Hematopoietic multipotent progenitor cell treated with erythropoietin and hydrocortisone succinate and interleukin-3 and kit ligand, for 15 days (in vitro differentiated cells): ENCODE data around the gene SBF1.
"Not testable (repeated sequence)": the region's sequence is repeated elsewhere in the genome, so short reads cannot be mapped to it uniquely, and the experiment has no call there.

Experiments used
- DNase-seq: peaks from one replicate; pipeline ENCODE4 v3.0.0-alpha.2; 2015; ENCODE audit warnings: low spot score

The SBF1 gene

GRCh38 chr22:50425179-50425916, 49.5 kb downstream of the SBF1 start:
- no peak for DNase-seq

- no peak for DNase-seq
These were observed 50.9 kb downstream of the SBF1 start for GRCh38 chr22:50423956-50424355.

- DNase-seq = no peak
These were observed 51.6 kb downstream of the SBF1 start for GRCh38 chr22:50422961-50423815.

GRCh38 chr22:50422046-50422445, 52.8 kb downstream of the SBF1 start:
- no peak for DNase-seq

GRCh38 chr22:50420581-50420980, 54.3 kb downstream of the SBF1 start:
- no peak for DNase-seq

GRCh38 chr22:50420015-50420414, 54.8 kb downstream of the SBF1 start:
- no peak for DNase-seq

GRCh38 chr22:50419116-50419515, 55.7 kb downstream of the SBF1 start:
- no peak for DNase-seq

- DNase-seq = no peak
These were observed 56.2 kb downstream of the SBF1 start for GRCh38 chr22:50418624-50419023.

GRCh38 chr22:50417411-50418210, 57.2 kb downstream of the SBF1 start:
- DNase-seq = no peak

- no peak for DNase-seq
These were observed 57.8 kb downstream of the SBF1 start for GRCh38 chr22:50416996-50417395.

GRCh38 chr22:50415426-50415825, 59.4 kb downstream of the SBF1 start:
- no peak for DNase-seq

GRCh38 chr22:50414476-50415248, 60.2 kb downstream of the SBF1 start:
- no peak for DNase-seq

GRCh38 chr22:50408954-50409353, 65.9 kb downstream of the SBF1 start:
- not testable (repeated sequence) for DNase-seq

GRCh38 chr22:50408311-50408710, 66.5 kb downstream of the SBF1 start:
- DNase-seq = no peak

GRCh38 chr22:50406416-50407170, 68.2 kb downstream of the SBF1 start:
- DNase-seq = no peak

GRCh38 chr22:50403701-50404101, 71.1 kb downstream of the SBF1 start:
- no peak for DNase-seq

- no peak for DNase-seq
These were observed 72.9 kb downstream of the SBF1 start for GRCh38 chr22:50401907-50402306.

- DNase-seq = no peak
These were observed 73.9 kb downstream of the SBF1 start for GRCh38 chr22:50400931-50401330.

- no peak for DNase-seq
These were observed 74.4 kb downstream of the SBF1 start for GRCh38 chr22:50400406-50400805.

GRCh38 chr22:50399751-50400331, 75.0 kb downstream of the SBF1 start:
- no peak for DNase-seq
